ENCODE measurements around the gene SLC17A4.

SLC17A4 gene

GRCh38 chr6:25804804-25805203 lies 50.3 kb downstream of the SLC17A4 start:
- Histone ChIP-seq H3K27ac (ENCODE audit: low read length) (no peak overlapping the region), H4K20me1 (ENCODE audit: insufficient read depth, low read length) (no peaks in the 10 kb centered on the region), H3K4me1 (ENCODE audit: low read length) (no peaks in the 10 kb centered on the region), H3K79me2 (ENCODE audit: low read length) (no peaks in the 10 kb centered on the region), H3K9ac (ENCODE audit: low read length) (no peak overlapping the region), H3K4me2 (ENCODE audit: low read length) (no peak overlapping the region), H3K27me3 (ENCODE audit: low read depth, low read length) (no peaks in the 10 kb centered on the region), H3K9me3 (ENCODE audit: insufficient read depth, low read length) (no peaks in the 10 kb centered on the region), H3K4me3 (ENCODE audit: low read length) (no peak overlapping the region), H2AFZ (ENCODE audit: low read depth, low read length) (no peak overlapping the region), H3K36me3 (replicated peaks; ENCODE audit: low read depth, low read length) (no peaks in the 10 kb centered on the region)
- TF ChIP-seq CTCF (IDR thresholded peaks at IDR 0.05; ENCODE audit: low read depth, low read length) (no peak), EZH2phosphoT487 (IDR thresholded peaks at IDR 0.05; ENCODE audit: low read depth) (no peak)

GRCh38 chr6:25815194-25815593 lies 60.7 kb downstream of the SLC17A4 start:
- Histone ChIP-seq H4K20me1 (ENCODE audit: insufficient read depth, low read length) (no peaks in the 10 kb centered on the region), H2AFZ (ENCODE audit: low read depth, low read length) (no peak overlapping the region), H3K9me3 (ENCODE audit: insufficient read depth, low read length) (no peaks in the 10 kb centered on the region), H3K79me2 (ENCODE audit: low read length) (no peaks in the 10 kb centered on the region), H3K4me3 (ENCODE audit: low read length) (no peak overlapping the region), H3K4me1 (ENCODE audit: low read length) (no peaks in the 10 kb centered on the region), H3K27me3 (ENCODE audit: low read depth, low read length) (no peaks in the 10 kb centered on the region), H3K4me2 (ENCODE audit: low read length) (no peak overlapping the region), H3K27ac (ENCODE audit: low read length) (no peak overlapping the region), H3K36me3 (replicated peaks; ENCODE audit: low read depth, low read length) (no peaks in the 10 kb centered on the region), H3K9ac (ENCODE audit: low read length) (no peak overlapping the region)
- TF ChIP-seq CTCF (IDR thresholded peaks at IDR 0.05; ENCODE audit: low read depth, low read length), result no peak
- no peak for TF ChIP-seq EZH2phosphoT487 (IDR thresholded peaks at IDR 0.05; ENCODE audit: low read depth)

GRCh38 chr6:25816252-25816651 lies 61.7 kb downstream of the SLC17A4 start:
- H3K4me2 ChIP-seq (ENCODE audit: low read length), result no peak overlapping the region
- no peaks in the 10 kb centered on the region for H3K4me1 ChIP-seq (ENCODE audit: low read length)
- no peak overlapping the region for H3K9ac ChIP-seq (ENCODE audit: low read length)
- H3K27me3 ChIP-seq (ENCODE audit: low read depth, low read length), result no peaks in the 10 kb centered on the region
- no peak overlapping the region for H3K4me3 ChIP-seq (ENCODE audit: low read length)
- H3K79me2 ChIP-seq (ENCODE audit: low read length), result no peaks in the 10 kb centered on the region
- H3K27ac ChIP-seq (ENCODE audit: low read length), result no peak overlapping the region
- no peaks in the 10 kb centered on the region for H3K36me3 ChIP-seq (replicated peaks; ENCODE audit: low read depth, low read length)
- no peaks in the 10 kb centered on the region for H3K9me3 ChIP-seq (ENCODE audit: insufficient read depth, low read length)
- no peaks in the 10 kb centered on the region for H4K20me1 ChIP-seq (ENCODE audit: insufficient read depth, low read length)
- TF ChIP-seq EZH2phosphoT487 (IDR thresholded peaks at IDR 0.05; ENCODE audit: low read depth), result no peak
- no peak for TF ChIP-seq CTCF (IDR thresholded peaks at IDR 0.05; ENCODE audit: low read depth, low read length)
- H2AFZ ChIP-seq (ENCODE audit: low read depth, low read length), result no peak overlapping the region

GRCh38 chr6:25821341-25821740 lies 66.8 kb downstream of the SLC17A4 start:
- H2AFZ ChIP-seq (ENCODE audit: low read depth, low read length), result no peak overlapping the region
- H3K27ac ChIP-seq (ENCODE audit: low read length), result no peak overlapping the region
- no peak overlapping the region for H3K4me3 ChIP-seq (ENCODE audit: low read length)
- H3K9me3 ChIP-seq (ENCODE audit: insufficient read depth, low read length), result no peaks in the 10 kb centered on the region
- H3K27me3 ChIP-seq (ENCODE audit: low read depth, low read length), result no peaks in the 10 kb centered on the region
- no peaks in the 10 kb centered on the region for H3K4me1 ChIP-seq (ENCODE audit: low read length)
- H4K20me1 ChIP-seq (ENCODE audit: insufficient read depth, low read length), result no peaks in the 10 kb centered on the region
- H3K4me2 ChIP-seq (ENCODE audit: low read length), result no peak overlapping the region
- no peaks in the 10 kb centered on the region for H3K79me2 ChIP-seq (ENCODE audit: low read length)
- TF ChIP-seq EZH2phosphoT487 (IDR thresholded peaks at IDR 0.05; ENCODE audit: low read depth) (no peak), CTCF (IDR thresholded peaks at IDR 0.05; ENCODE audit: low read depth, low read length) (no peak)
- no peaks in the 10 kb centered on the region for H3K36me3 ChIP-seq (replicated peaks; ENCODE audit: low read depth, low read length)
- no peak overlapping the region for H3K9ac ChIP-seq (ENCODE audit: low read length)

Measured in OCI-LY3 (cell line).